ENCODE data around the gene PPFIBP1.
"Not testable (repeated sequence)": the region's sequence is repeated elsewhere in the genome, so short reads cannot be mapped to it uniquely, and the experiment has no call there.

Gene PPFIBP1

GRCh38 chr12:27581331-27581671 lies 57.3 kb downstream of the PPFIBP1 start:
- H3K9me3 ChIP-seq (ENCODE audit: control insufficient read depth, low read length); H3K4me3 ChIP-seq (ENCODE audit: extremely low read depth, insufficient read depth, low read length, poor library complexity, severe bottlenecking); H3K27ac ChIP-seq (ENCODE audit: low read depth, low read length, severe bottlenecking): not testable (repeated sequence)
- Histone ChIP-seq H3K4me1 (ENCODE audit: control insufficient read depth, insufficient read depth, low read length, poor library complexity, severe bottlenecking) (peaks cover 22% of the 10 kb centered on the region), H3K36me3 (ENCODE audit: control insufficient read depth, insufficient read depth, low read length) (peaks cover 48% of the 10 kb centered on the region)
- no CpG with 5 or more reads among the region's 1 CpG for WGBS, 2 experiments (ENCODE audit: insufficient coverage in 2 of 2)

DNA sequence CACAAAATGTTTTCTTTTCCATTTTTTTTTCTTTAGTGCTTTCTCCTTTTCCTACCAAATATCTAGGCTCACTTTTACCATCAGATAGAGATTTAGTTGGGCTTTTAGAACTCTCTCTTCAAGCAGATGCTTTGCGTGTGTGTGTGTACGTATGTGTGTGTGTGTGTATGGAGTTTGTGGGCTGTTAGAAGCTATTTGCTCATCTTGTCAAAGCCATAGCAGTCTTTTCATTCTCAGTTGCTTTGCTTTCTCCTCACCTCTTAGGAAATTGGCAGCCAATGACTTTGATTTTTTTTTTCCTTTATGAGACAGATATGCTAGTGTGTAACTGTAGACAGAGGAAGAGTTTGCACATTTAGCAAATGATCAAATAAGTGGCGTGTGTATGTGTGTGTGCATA lies 57.8 kb downstream of the PPFIBP1 start:
- H3K4me3 ChIP-seq (ENCODE audit: extremely low read depth, insufficient read depth, low read length, poor library complexity, severe bottlenecking); H3K27ac ChIP-seq (ENCODE audit: low read depth, low read length, severe bottlenecking); H3K9me3 ChIP-seq (ENCODE audit: control insufficient read depth, low read length): not testable (repeated sequence)
- H3K36me3 ChIP-seq (ENCODE audit: control insufficient read depth, insufficient read depth, low read length), result peaks cover 45% of the 10 kb centered on the region
- peaks cover 22% of the 10 kb centered on the region for H3K4me1 ChIP-seq (ENCODE audit: control insufficient read depth, insufficient read depth, low read length, poor library complexity, severe bottlenecking)
- no CpG with 5 or more reads among the region's 3 CpGs for WGBS, 2 experiments (ENCODE audit: insufficient coverage in 2 of 2)

DNA sequence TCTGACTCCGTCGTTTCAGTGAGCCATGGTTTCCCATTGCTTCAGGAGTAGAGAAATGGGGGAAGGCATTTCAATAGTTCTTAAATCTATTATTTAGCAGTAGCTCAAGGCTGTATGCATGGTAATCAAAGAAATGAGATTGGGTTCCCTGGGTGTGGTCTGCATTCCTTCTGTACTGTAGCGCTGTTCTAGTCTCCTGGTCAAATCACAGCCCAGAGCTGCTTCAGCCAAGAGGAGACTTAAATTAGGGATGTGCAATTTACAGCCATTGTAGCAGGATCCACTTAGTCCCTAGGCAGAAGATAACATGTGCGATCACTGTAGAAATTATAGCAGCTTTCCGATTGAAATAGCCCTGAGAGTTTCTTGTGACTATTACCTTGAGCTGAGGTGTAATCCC lies 58.4 kb downstream of the PPFIBP1 start:
- not testable (repeated sequence) for H3K27ac ChIP-seq (ENCODE audit: low read depth, low read length, severe bottlenecking); H3K4me3 ChIP-seq (ENCODE audit: extremely low read depth, insufficient read depth, low read length, poor library complexity, severe bottlenecking); H3K9me3 ChIP-seq (ENCODE audit: control insufficient read depth, low read length)
- Histone ChIP-seq H3K36me3 (ENCODE audit: control insufficient read depth, insufficient read depth, low read length) (peaks cover 43% of the 10 kb centered on the region), H3K4me1 (ENCODE audit: control insufficient read depth, insufficient read depth, low read length, poor library complexity, severe bottlenecking) (peaks cover 22% of the 10 kb centered on the region)
- WGBS, 2 experiments (ENCODE audit: insufficient coverage in 2 of 2), result 100% methylated on average over 1 of the region's 5 CpGs; no CpG with 5 or more reads in 1 of the 2 experiments

GRCh38 chr12:27583057-27583797 lies 59.2 kb downstream of the PPFIBP1 start:
- peaks cover 22% of the 10 kb centered on the region for H3K4me1 ChIP-seq (ENCODE audit: control insufficient read depth, insufficient read depth, low read length, poor library complexity, severe bottlenecking)
- H3K36me3 ChIP-seq (ENCODE audit: control insufficient read depth, insufficient read depth, low read length), result peaks cover 40% of the 10 kb centered on the region
- H3K27ac ChIP-seq (ENCODE audit: low read depth, low read length, severe bottlenecking), result no peak overlapping the region
- no peaks in the 10 kb centered on the region for H3K9me3 ChIP-seq (ENCODE audit: control insufficient read depth, low read length)
- WGBS, 2 experiments (ENCODE audit: insufficient coverage in 2 of 2), result 100% methylated on average over 1 to 3 of the region's 3 CpGs
- H3K4me3 ChIP-seq (ENCODE audit: extremely low read depth, insufficient read depth, low read length, poor library complexity, severe bottlenecking), result no peak overlapping the region

- H3K9me3 ChIP-seq (ENCODE audit: control insufficient read depth, low read length), result no peaks in the 10 kb centered on the region
- H3K4me3 ChIP-seq (ENCODE audit: extremely low read depth, insufficient read depth, low read length, poor library complexity, severe bottlenecking), result no peak overlapping the region
- peaks cover 33% of the 10 kb centered on the region for H3K36me3 ChIP-seq (ENCODE audit: control insufficient read depth, insufficient read depth, low read length)
- WGBS, 2 experiments (ENCODE audit: insufficient coverage in 2 of 2), result 96 to 100% methylated on average over 5 of the region's 6 CpGs
- no peak overlapping the region for H3K27ac ChIP-seq (ENCODE audit: low read depth, low read length, severe bottlenecking)
- H3K4me1 ChIP-seq (ENCODE audit: control insufficient read depth, insufficient read depth, low read length, poor library complexity, severe bottlenecking), result peaks cover 22% of the 10 kb centered on the region
Measured at GRCh38 chr12:27583981-27584380, 60.0 kb downstream of the PPFIBP1 start.

GRCh38 chr12:27585739-27586265 lies 61.8 kb downstream of the PPFIBP1 start:
- Histone ChIP-seq H3K4me3 (ENCODE audit: extremely low read depth, insufficient read depth, low read length, poor library complexity, severe bottlenecking) (no peak overlapping the region), H3K9me3 (ENCODE audit: control insufficient read depth, low read length) (no peaks in the 10 kb centered on the region), H3K27ac (ENCODE audit: low read depth, low read length, severe bottlenecking) (no peak overlapping the region), H3K36me3 (ENCODE audit: control insufficient read depth, insufficient read depth, low read length) (peaks cover 20% of the 10 kb centered on the region), H3K4me1 (ENCODE audit: control insufficient read depth, insufficient read depth, low read length, poor library complexity, severe bottlenecking) (peaks cover 24% of the 10 kb centered on the region)
- WGBS, 2 experiments (ENCODE audit: insufficient coverage in 2 of 2), result 92 to 96% methylated on average over 3 of the region's 3 CpGs

GRCh38 chr12:27588075-27588730 lies 64.2 kb downstream of the PPFIBP1 start:
- WGBS, 2 experiments (ENCODE audit: insufficient coverage in 2 of 2), result no CpG with 5 or more reads among the region's 2 CpGs
- peaks cover 26% of the 10 kb centered on the region for H3K4me1 ChIP-seq (ENCODE audit: control insufficient read depth, insufficient read depth, low read length, poor library complexity, severe bottlenecking)
- H3K9me3 ChIP-seq (ENCODE audit: control insufficient read depth, low read length); H3K27ac ChIP-seq (ENCODE audit: low read depth, low read length, severe bottlenecking); H3K4me3 ChIP-seq (ENCODE audit: extremely low read depth, insufficient read depth, low read length, poor library complexity, severe bottlenecking): not testable (repeated sequence)
- peaks cover 34% of the 10 kb centered on the region for H3K36me3 ChIP-seq (ENCODE audit: control insufficient read depth, insufficient read depth, low read length)

DNA sequence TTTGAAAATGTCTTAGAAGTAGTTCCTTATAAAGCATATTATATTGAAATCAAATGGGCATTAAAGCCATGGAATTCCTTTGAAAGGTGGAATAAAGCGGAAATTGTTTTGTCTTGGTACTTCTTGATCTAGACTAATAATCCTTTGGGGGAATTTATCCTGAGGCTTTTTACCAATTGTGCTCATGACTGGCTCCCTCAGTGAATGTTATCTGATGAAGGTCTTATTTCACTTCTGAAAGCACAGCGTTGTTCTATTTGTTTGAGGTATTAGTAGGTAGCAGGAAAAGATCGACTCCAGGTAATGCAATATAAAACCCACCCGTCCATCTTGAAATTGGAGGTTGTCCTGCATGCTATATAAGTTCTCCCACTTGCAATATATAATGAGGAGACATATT lies 64.8 kb downstream of the PPFIBP1 start:
- Histone ChIP-seq H3K27ac (ENCODE audit: low read depth, low read length, severe bottlenecking) (no peak overlapping the region), H3K4me1 (ENCODE audit: control insufficient read depth, insufficient read depth, low read length, poor library complexity, severe bottlenecking) (peaks cover 21% of the 10 kb centered on the region), H3K36me3 (ENCODE audit: control insufficient read depth, insufficient read depth, low read length) (peaks cover 35% of the 10 kb centered on the region), H3K4me3 (ENCODE audit: extremely low read depth, insufficient read depth, low read length, poor library complexity, severe bottlenecking) (no peak overlapping the region), H3K9me3 (ENCODE audit: control insufficient read depth, low read length) (no peaks in the 10 kb centered on the region)
- WGBS, 2 experiments (ENCODE audit: insufficient coverage in 2 of 2), result 100% methylated on average over 1 of the region's 4 CpGs

- H3K4me3 ChIP-seq (ENCODE audit: extremely low read depth, insufficient read depth, low read length, poor library complexity, severe bottlenecking), result no peak overlapping the region
- H3K36me3 ChIP-seq (ENCODE audit: control insufficient read depth, insufficient read depth, low read length), result peaks cover 29% of the 10 kb centered on the region
- WGBS, 2 experiments (ENCODE audit: insufficient coverage in 2 of 2), result 93 to 100% methylated on average over 1 to 2 of the region's 4 CpGs
- H3K9me3 ChIP-seq (ENCODE audit: control insufficient read depth, low read length), result no peaks in the 10 kb centered on the region
- peaks cover 15% of the 10 kb centered on the region for H3K4me1 ChIP-seq (ENCODE audit: control insufficient read depth, insufficient read depth, low read length, poor library complexity, severe bottlenecking)
- no peak overlapping the region for H3K27ac ChIP-seq (ENCODE audit: low read depth, low read length, severe bottlenecking)
Measured at GRCh38 chr12:27589419-27589818, 65.4 kb downstream of the PPFIBP1 start.

DNA sequence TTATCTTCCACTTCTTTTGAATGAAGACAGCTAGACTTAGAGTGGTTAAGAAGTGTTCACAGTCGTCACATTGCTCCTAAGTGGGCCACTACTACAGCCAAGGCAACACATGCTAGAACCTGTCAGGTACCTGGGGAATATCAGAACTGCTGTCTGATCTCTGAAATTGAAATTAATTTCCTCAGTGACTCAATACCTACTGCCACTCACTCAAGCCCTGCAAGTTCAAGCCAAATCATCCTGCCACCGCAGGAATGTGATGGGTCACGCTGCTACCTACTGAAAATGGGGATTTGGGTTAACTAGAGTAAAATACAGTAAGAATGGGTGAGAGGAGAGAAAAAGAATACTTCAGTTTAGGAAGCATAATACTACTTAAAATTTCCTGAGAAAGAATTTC lies 67.7 kb downstream of the PPFIBP1 start:
- not testable (repeated sequence) for H3K27ac ChIP-seq (ENCODE audit: low read depth, low read length, severe bottlenecking)
- WGBS, 2 experiments (ENCODE audit: insufficient coverage in 2 of 2), result no CpG with 5 or more reads among the region's 3 CpGs

DNA sequence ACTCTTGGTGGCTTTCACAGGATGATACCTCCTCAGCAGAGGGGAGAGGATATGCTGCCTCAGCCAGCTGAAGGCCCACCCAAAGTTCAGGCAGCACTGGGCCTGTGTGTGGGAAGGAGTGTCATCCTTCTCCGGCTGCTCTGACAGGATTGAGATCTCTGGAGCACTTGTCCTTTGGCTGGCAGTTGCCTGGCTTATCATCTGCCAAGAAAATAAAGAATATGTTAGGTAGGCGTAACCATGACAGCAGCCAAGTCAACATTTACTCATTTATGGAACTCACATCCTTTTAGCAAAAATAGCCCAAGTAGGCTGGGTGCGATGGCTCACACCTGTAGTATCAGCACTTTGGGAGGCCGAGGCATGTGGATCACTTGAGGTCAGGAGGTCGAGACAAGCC lies 68.5 kb downstream of the PPFIBP1 start:
- Histone ChIP-seq H3K9me3 (ENCODE audit: control insufficient read depth, low read length) (peaks cover 4% of the 10 kb centered on the region), H3K4me1 (ENCODE audit: control insufficient read depth, insufficient read depth, low read length, poor library complexity, severe bottlenecking) (peaks cover 15% of the 10 kb centered on the region), H3K36me3 (ENCODE audit: control insufficient read depth, insufficient read depth, low read length) (peaks cover 46% of the 10 kb centered on the region), H3K27ac (ENCODE audit: low read depth, low read length, severe bottlenecking) (no peak overlapping the region), H3K4me3 (ENCODE audit: extremely low read depth, insufficient read depth, low read length, poor library complexity, severe bottlenecking) (no peak overlapping the region)
- WGBS, 2 experiments (ENCODE audit: insufficient coverage in 2 of 2), result 93 to 100% methylated on average over 3 to 4 of the region's 5 CpGs

More for the DNA sequence above, 67.7 kb downstream of the PPFIBP1 start:
- not testable (repeated sequence) for H3K9me3 ChIP-seq (ENCODE audit: control insufficient read depth, low read length); H3K4me3 ChIP-seq (ENCODE audit: extremely low read depth, insufficient read depth, low read length, poor library complexity, severe bottlenecking)
- peaks cover 15% of the 10 kb centered on the region for H3K4me1 ChIP-seq (ENCODE audit: control insufficient read depth, insufficient read depth, low read length, poor library complexity, severe bottlenecking)
- H3K36me3 ChIP-seq (ENCODE audit: control insufficient read depth, insufficient read depth, low read length), result peaks cover 41% of the 10 kb centered on the region
